Measurements from ENCODE around the gene EIF4G3.

DNA sequence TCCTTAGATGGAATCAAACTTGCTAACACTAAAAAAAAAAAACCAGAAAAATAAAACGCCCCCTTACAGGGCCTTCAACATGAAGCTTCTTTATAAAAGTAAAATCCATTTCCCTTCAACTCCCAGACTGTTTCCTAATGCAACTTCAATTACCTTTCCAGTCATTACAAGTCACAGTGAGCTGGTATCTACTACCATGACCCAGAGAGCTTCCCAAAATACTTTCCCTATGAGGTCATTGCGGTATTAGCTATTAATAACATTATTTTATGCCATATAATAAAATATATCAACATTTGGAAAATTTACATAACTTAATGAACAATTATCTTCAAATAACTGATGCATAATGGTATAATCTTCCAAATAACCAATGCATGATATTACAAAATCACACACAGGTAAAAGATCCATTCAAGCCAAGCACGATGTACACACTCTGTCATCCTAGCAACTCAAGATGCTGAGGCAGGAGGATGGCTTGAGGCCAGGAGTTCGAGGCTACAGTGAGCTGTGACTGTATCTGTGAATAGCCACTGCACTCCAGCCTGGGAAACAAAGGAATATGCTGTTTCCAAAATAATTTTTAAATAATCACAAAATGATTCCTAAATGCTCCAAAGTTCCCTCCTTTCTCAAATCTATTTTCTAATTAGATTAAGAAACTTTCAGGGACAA lies 24.1 kb downstream of the EIF4G3 start:
- TF ChIP-seq POLR2A (IDR thresholded peaks at IDR 0.05) (no peak), CTCF (IDR thresholded peaks at IDR 0.05) (no peak)
